Astrocyte (in vitro differentiated cells and primary cell): Measurements from ENCODE around the gene SRGAP2B. TPM values are rescaled to one million over a fixed set of nuclear protein-coding genes. Genes with fewer than 3 reads are reported as not detected.
A peak's percentile ranks its signal among the peaks of the same experiment; 100 is the strongest.
"Not testable (repeated sequence)": the region's sequence is repeated elsewhere in the genome, so short reads cannot be mapped to it uniquely, and the experiment has no call there.

ENCODE experiments used
- DNase-seq: peaks from one replicate; pipeline ENCODE4 v3.0.0-alpha.2; 2010; ENCODE audit warnings: low read depth
- FAIRE-seq: peaks from 2 replicates; lab custom pipeline; 2011; peaks lifted over from hg19 to GRCh38; lab: Jason Lieb, UNC
- H2AFZ ChIP-seq: 2 replicates; pipeline ENCODE4 v1.6.0; 2012; ENCODE audit warnings: low read depth, low read length, inconsistent platforms
- H3K27ac ChIP-seq: 2 replicates; pipeline ENCODE4 v1.5.1; 2011; ENCODE audit warnings: low read depth, low read length, inconsistent platforms
- H3K27me3 ChIP-seq: 2 replicates; pipeline ENCODE4 v1.6.0; 2011; ENCODE audit warnings: low read length, inconsistent platforms; ENCODE audit not compliant: insufficient read depth
- H3K36me3 ChIP-seq: 2 replicates; pipeline ENCODE4 v1.5.1; 2011; ENCODE audit warnings: low read length, inconsistent platforms; ENCODE audit not compliant: insufficient read depth
- H3K4me1 ChIP-seq: 2 replicates; pipeline ENCODE4 v1.5.1; 2011; ENCODE audit warnings: low read length, inconsistent platforms; ENCODE audit not compliant: insufficient read depth
- H3K4me2 ChIP-seq: 2 replicates; pipeline ENCODE4 v1.6.0; 2012; ENCODE audit warnings: low read length, inconsistent platforms
- H3K4me3 ChIP-seq: 2 replicates; pipeline ENCODE4 v1.5.1; 2011; ENCODE audit warnings: low read depth, mild to moderate bottlenecking, low read length, inconsistent platforms; ENCODE audit not compliant: insufficient read depth
- H3K79me2 ChIP-seq: 2 replicates; pipeline ENCODE4 v1.6.0; 2012; ENCODE audit warnings: mild to moderate bottlenecking, low read length, inconsistent platforms; ENCODE audit not compliant: insufficient read depth
- H3K9ac ChIP-seq: 2 replicates; pipeline ENCODE4 v1.6.0; 2012; ENCODE audit warnings: mild to moderate bottlenecking, low read length, inconsistent platforms
- H3K9me3 ChIP-seq: 2 replicates; pipeline ENCODE4 v1.5.1; 2012; ENCODE audit warnings: low read depth, mild to moderate bottlenecking, low read length, inconsistent platforms; ENCODE audit not compliant: insufficient read depth
- H4K20me1 ChIP-seq: 2 replicates; pipeline ENCODE4 v1.6.0; 2012; ENCODE audit warnings: low read length, inconsistent platforms; ENCODE audit not compliant: insufficient read depth
- H3K27ac Mint-ChIP-seq: one replicate; pipeline ENCODE4 v1.8.0; 2021; ENCODE audit warnings: mild to moderate bottlenecking, mixed read lengths; ENCODE audit not compliant: unreplicated experiment
- H3K27me3 Mint-ChIP-seq: one replicate; pipeline ENCODE4 v1.8.0; 2021; ENCODE audit warnings: low read depth, mixed read lengths; ENCODE audit not compliant: unreplicated experiment
- H3K36me3 Mint-ChIP-seq: one replicate; pipeline ENCODE4 v1.8.0; 2021; ENCODE audit warnings: low read depth, mixed read lengths; ENCODE audit not compliant: unreplicated experiment
- H3K4me1 Mint-ChIP-seq: one replicate; pipeline ENCODE4 v1.8.0; 2021; ENCODE audit warnings: low read depth, mixed read lengths; ENCODE audit not compliant: unreplicated experiment
- H3K4me3 Mint-ChIP-seq: one replicate; pipeline ENCODE4 v1.8.0; 2021; ENCODE audit warnings: mild to moderate bottlenecking, moderate library complexity, mixed read lengths; ENCODE audit not compliant: unreplicated experiment
- H3K9me3 Mint-ChIP-seq: one replicate; pipeline ENCODE4 v1.8.0; 2021; ENCODE audit warnings: mild to moderate bottlenecking, mixed read lengths; ENCODE audit not compliant: unreplicated experiment
- total RNA-seq: library from RNA; stranded (reverse); gene quantifications from 2 replicates; pipeline ENCODE4 v1.2.1, GENCODE V29; 2021

Gene SRGAP2B
- total RNA-seq, 1 donor from 2014 or later: 72.3 TPM

DNA sequence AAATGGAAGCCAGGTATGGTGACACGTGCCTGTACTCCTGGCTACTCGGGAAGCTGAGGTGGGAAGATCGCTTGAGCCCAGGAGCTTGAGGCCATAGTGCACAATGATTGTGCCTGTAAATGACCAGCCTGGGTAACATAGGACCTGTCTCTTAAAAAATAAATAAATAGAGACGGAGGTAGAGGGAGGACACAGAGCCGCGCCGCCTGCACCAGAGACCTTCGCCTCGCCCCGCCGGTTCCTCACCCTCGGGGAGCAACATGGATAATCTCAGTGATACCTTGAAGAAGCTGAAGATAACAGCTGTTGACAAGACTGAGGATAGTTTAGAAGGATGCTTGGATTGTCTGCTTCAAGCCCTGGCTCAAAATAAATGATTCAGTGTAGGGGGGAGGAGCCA lies 130.4 kb downstream of the SRGAP2B start:
- not testable (repeated sequence) for H3K79me2 ChIP-seq, H3K27ac Mint-ChIP-seq, H3K27me3 ChIP-seq, H3K4me3 Mint-ChIP-seq, H3K36me3 ChIP-seq, H3K36me3 Mint-ChIP-seq, H3K4me2 ChIP-seq, DNase-seq, H3K4me1 Mint-ChIP-seq, H3K9me3 Mint-ChIP-seq, FAIRE-seq, H3K4me3 ChIP-seq, H3K27me3 Mint-ChIP-seq, H2AFZ ChIP-seq, H3K4me1 ChIP-seq, H4K20me1 ChIP-seq, H3K9me3 ChIP-seq, H3K27ac ChIP-seq, H3K9ac ChIP-seq

DNA sequence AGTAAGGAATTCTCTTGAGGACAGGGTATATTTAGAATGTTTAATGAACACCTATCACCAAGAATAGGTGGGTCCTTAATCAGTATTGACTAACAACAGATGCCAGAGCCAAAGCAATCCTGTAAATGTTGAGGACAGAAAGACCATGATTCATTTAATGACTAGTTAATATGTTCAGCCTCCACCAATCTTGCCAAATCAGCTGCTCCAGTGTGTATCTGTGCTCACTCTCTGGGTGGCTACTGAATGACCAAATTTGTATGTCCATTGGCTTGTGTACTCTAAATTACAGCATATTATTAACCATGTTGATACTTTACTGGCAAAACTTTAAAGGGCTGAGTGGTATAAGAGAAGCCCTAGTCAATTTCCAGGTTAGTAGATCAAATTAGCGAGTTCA lies 130.9 kb downstream of the SRGAP2B start:
- H3K79me2 ChIP-seq, H3K4me1 Mint-ChIP-seq, H3K27me3 Mint-ChIP-seq, H3K4me1 ChIP-seq, H3K9me3 Mint-ChIP-seq, DNase-seq, FAIRE-seq, H3K9ac ChIP-seq, H3K27ac ChIP-seq, H2AFZ ChIP-seq, H3K27me3 ChIP-seq, H3K4me3 ChIP-seq, H3K27ac Mint-ChIP-seq, H3K36me3 ChIP-seq, H3K36me3 Mint-ChIP-seq, H3K9me3 ChIP-seq, H4K20me1 ChIP-seq, H3K4me2 ChIP-seq, H3K4me3 Mint-ChIP-seq: not testable (repeated sequence)

DNA sequence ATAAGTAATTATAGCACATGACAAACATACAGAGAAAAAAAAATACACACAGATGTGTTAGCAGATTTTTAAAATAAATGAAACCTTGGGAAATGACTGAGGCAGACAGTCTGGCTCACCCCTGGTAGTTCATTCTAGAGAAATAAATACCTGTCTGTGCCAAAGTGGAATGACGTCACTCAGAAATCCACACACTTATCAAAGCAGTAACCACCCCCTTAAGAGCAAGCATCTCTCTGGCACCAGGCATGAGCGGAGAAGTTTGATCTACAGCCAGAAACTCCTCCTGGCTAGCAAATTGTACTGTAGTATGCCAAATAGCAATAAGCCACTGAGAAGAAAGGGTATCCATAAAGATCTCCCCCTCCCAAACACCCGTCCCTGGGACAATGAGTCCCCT lies 131.6 kb downstream of the SRGAP2B start:
- not testable (repeated sequence) for H3K9ac ChIP-seq, H3K27ac ChIP-seq, H3K27me3 Mint-ChIP-seq, H3K36me3 ChIP-seq, H3K9me3 Mint-ChIP-seq, H3K9me3 ChIP-seq, H3K27ac Mint-ChIP-seq, FAIRE-seq, H3K4me3 ChIP-seq, DNase-seq, H3K4me1 Mint-ChIP-seq, H3K27me3 ChIP-seq, H4K20me1 ChIP-seq, H3K36me3 Mint-ChIP-seq, H3K79me2 ChIP-seq, H3K4me1 ChIP-seq, H3K4me2 ChIP-seq, H3K4me3 Mint-ChIP-seq, H2AFZ ChIP-seq

DNA sequence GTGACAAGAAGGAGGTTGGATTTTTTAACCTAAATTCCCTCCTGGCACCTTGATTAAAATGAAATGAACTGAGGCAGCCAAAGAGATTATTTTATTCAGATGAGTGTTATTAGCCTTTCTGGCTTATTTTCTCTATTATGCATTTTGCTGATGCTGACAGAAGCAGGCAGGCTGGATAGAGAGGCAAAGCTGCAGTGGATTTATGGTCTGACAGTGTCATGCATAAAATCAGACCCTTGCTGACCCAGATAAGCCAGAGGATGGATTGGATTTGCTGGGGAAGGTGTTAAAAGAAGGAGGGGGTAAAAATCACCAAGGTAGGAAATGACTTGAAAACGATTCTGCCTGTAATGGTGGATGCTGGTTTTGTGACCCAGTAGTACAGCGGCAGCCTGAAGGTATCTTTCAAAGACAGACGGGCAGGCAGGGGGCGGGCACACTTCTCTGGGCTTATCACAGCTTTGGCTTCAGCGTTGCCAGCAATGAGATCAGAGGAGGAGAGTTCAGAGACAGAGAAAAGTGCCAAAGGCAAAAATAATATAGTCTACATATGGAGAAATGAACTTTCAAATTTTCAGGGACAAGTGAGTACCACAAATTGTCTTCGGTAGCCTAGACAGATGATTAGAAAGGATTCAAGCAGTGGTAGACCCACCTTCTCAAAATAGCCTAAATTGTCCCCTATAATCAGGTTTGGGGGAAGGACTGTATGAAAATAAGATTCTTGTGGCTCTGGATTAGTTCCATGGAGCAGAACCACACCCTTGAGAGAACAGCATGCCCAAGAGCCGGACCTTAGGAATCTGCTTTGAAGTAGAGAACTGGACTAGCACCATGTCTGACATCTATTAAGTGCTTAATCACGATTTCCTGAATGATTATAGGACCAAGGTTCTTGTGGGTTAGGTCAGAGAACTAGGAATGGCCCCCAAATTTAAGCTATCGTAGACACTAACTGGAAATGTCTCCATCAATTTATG lies 133.2 kb downstream of the SRGAP2B start:
- not testable (repeated sequence) for H4K20me1 ChIP-seq, H3K9ac ChIP-seq, H3K27me3 Mint-ChIP-seq, H3K79me2 ChIP-seq, FAIRE-seq, H3K27ac ChIP-seq, H3K4me1 ChIP-seq, H3K27me3 ChIP-seq, H3K4me1 Mint-ChIP-seq, H3K27ac Mint-ChIP-seq, H3K4me3 ChIP-seq, H3K4me3 Mint-ChIP-seq, H3K36me3 Mint-ChIP-seq, H2AFZ ChIP-seq, H3K4me2 ChIP-seq, H3K36me3 ChIP-seq, H3K9me3 ChIP-seq, H3K9me3 Mint-ChIP-seq, DNase-seq

DNA sequence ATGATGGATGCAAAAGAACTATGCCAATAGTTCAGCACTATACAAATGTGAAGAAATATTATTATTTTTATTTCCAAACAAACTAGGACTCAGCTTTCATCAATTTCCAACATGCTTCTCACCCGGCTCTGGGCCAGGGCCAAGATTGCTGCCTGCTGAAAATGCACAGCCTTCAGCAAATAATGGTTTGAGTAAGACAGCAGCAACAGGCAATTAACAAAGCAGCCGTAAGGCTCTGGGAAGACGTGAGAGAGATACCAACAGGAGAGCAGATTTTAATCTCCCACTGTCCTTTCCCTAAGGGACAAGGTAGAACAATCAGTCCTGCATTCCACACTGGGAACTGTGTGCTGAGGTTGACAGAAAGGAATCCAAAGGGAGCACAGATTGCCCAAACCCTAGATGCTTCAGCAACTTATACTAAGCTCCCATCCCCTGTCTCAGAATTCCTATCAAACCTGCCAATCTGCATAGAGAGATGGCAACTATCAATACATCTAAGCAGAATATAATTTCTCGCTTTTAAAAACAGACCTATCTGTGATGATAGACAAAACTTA lies 134.1 kb downstream of the SRGAP2B start:
- not testable (repeated sequence) for H3K4me3 ChIP-seq, H3K4me3 Mint-ChIP-seq, H3K9me3 ChIP-seq, H3K4me1 ChIP-seq, H3K79me2 ChIP-seq, H2AFZ ChIP-seq, H3K4me1 Mint-ChIP-seq, H3K9ac ChIP-seq, DNase-seq, H3K27ac ChIP-seq, H3K27me3 Mint-ChIP-seq, H3K4me2 ChIP-seq, H3K36me3 Mint-ChIP-seq, H3K27ac Mint-ChIP-seq, H3K27me3 ChIP-seq, H3K36me3 ChIP-seq, H4K20me1 ChIP-seq, H3K9me3 Mint-ChIP-seq
- FAIRE-seq: peak; percentile 55

DNA sequence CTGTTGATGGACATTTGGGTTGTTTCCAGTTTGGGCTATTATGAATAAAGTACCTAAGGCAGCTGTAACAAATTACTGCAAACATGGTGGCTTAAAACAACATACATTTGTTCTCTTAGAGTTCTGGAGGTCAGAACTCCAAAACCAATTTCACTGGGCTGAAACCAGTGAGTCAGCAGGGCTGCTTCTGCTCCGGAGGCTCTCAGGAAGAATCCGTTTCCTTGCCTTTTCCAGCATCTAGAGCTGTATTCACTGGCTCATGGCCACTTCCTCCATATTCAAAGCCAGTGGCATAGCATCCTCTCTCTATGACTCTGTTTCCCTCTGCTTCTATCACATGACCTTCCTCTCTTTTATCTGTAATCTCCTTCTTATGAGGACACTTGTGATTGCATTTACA lies 146.7 kb downstream of the SRGAP2B start:
- H3K9me3 Mint-ChIP-seq, DNase-seq, H3K36me3 Mint-ChIP-seq, H3K4me3 ChIP-seq, H3K79me2 ChIP-seq, H3K9me3 ChIP-seq, H3K4me2 ChIP-seq, H3K27me3 Mint-ChIP-seq, H3K36me3 ChIP-seq, H2AFZ ChIP-seq, H3K27ac ChIP-seq, H3K4me3 Mint-ChIP-seq, H4K20me1 ChIP-seq, H3K4me1 Mint-ChIP-seq, H3K27me3 ChIP-seq, H3K4me1 ChIP-seq, H3K9ac ChIP-seq, FAIRE-seq, H3K27ac Mint-ChIP-seq: not testable (repeated sequence)
